HG02588 (cell line): Measurements from ENCODE around the gene NDUFAF5.
"Not testable (repeated sequence)": the region's sequence is repeated elsewhere in the genome, so short reads cannot be mapped to it uniquely, and the experiment has no call there.

Experiments
- ATAC-seq: cut with Tn5 transposase; IDR thresholded peaks from one replicate; pipeline ENCODE4 v1.9.1; 2021; ENCODE audit warnings: mild to moderate bottlenecking, moderate library complexity; ENCODE audit not compliant: unreplicated experiment

The NDUFAF5 gene, protein sequence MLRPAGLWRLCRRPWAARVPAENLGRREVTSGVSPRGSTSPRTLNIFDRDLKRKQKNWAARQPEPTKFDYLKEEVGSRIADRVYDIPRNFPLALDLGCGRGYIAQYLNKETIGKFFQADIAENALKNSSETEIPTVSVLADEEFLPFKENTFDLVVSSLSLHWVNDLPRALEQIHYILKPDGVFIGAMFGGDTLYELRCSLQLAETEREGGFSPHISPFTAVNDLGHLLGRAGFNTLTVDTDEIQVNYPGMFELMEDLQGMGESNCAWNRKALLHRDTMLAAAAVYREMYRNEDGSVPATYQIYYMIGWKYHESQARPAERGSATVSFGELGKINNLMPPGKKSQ

GRCh38 chr20:13784893-13785715 is at the start of gene NDUFAF5, which contains the start of gene ESF1:
Gene NDUFAF5 (plus strand): TSS chr20:13785028. CDS start chr20:13785069, 41 bp downstream.
Gene ESF1 (minus strand): TSS chr20:13784919. CDS start chr20:13783140, 1,779 bp downstream.
- ATAC-seq = peak; percentile 97

GRCh38 chr20:13735826-13736225 is 49.0 kb upstream of the NDUFAF5 start:
- no peak for ATAC-seq

DNA sequence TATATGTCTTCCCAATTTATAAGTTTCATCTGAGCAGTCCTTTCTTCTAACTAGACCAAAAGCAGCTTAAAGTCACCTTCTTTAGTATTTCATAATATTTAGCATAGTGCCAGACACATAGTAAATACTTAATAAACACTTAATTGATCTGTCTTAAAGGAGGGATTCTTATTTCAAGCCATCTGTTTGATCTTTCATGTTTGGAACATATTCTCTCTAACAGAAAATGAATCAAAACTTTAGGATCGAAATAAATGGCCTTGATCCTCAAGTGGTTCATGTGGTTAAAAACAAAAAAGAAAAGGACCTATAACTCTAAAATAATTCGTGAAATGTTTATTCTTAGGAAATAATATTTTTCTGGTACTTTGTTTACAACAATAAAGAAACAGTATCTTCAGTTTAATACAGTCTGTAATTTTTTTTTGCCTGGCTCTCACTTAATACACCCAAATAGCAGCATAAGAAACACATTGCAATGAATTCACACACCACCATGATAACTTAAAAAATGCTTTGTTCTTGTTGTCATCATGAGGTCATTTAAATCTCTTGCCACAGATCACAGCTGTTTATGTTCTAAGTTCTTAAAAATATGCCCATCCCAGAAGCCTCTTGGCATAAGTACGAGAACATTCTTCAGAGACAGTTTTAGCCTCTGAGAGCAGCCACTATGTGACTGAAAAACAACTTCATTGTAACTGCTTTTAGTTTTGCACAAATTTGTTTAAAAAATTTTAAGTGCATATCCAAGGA is 48.2 kb upstream of the NDUFAF5 start:
- no peak for ATAC-seq

DNA sequence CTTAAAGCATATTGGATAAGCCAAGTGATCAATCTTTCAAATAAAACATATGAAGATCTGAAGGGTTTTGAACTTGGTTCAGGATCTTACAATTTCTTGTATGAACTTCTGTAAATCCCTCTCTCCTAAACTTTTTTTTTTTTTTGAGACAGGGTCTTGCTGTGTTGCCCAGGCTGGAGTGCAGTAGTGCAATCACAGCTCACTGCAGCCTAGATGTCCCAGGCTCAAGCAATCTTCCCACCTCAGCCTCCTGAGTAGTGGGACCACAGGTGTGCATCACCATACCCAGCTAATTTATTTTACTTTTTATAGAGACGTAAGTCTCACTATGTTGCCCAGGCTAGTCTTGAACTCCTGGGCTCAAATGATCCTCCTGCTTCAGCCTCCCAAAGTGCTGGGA is 46.6 kb upstream of the NDUFAF5 start:
- ATAC-seq = not testable (repeated sequence)

GRCh38 chr20:13739731-13740649 is 44.8 kb upstream of the NDUFAF5 start:
- ATAC-seq = no peak

DNA sequence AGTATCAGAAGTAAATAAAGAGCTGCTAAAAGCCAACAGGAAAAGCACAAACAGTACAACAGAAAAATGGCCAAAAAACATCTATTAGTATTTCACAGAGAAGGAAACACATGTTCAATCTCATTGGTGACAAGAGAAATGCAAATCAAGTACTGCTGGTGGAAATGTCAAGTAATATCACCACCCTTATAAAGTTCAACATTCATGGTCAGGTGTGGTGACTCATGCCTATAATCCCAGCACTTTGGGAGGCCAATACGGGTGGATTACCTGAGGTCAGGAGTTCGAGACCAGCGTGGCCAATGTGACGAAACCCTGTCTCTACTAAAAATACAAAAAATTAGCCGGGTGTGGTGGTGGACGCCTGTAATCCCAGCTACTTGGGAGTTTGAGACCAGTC is 42.9 kb upstream of the NDUFAF5 start:
- no peak for ATAC-seq

- ATAC-seq = no peak
Measured at GRCh38 chr20:13744352-13744751, 40.5 kb upstream of the NDUFAF5 start.

GRCh38 chr20:13745784-13746183 is 39.0 kb upstream of the NDUFAF5 start:
- no peak for ATAC-seq

DNA sequence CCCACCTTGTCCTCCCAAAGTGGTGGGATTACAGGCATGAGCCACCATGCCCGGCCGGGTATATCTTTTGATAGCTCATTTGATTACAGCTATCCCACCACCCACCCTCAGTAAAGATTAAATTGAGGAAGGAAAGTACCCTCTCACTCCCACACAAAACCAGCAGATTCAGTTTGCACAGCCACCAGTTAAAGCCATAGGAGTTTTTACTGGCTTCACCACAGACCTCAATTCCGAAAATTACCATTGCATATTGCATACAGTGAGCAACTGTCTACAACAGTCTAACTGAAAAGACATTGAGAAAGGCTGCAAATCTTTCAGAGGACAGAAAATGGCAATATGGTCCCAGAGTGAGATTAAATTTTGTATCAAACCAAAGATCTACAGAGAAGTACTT is 35.0 kb upstream of the NDUFAF5 start:
- ATAC-seq = no peak

- no peak for ATAC-seq
Measured at GRCh38 chr20:13753436-13754036, 31.3 kb upstream of the NDUFAF5 start.

DNA sequence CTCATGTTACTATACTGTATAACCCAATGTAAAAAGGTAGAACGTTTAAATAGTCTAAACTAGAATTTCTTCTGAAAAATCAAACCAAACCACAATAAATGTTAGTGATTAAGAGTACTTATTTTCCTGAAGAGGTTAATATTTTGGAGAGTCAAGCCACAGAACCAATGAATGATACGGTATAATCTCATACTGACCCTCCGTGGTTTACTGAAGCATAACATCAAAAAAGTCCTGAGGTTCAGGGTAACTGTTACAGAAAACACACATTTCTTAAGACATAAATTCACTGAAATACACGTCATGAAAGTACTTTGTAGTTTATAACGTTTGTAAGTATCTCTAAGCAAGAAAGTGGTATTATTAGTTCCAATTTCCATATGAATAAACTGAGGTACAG is 29.0 kb upstream of the NDUFAF5 start:
- ATAC-seq = no peak

- ATAC-seq = no peak
Measured at GRCh38 chr20:13756551-13756950, 28.3 kb upstream of the NDUFAF5 start.

GRCh38 chr20:13758884-13759283 is 25.9 kb upstream of the NDUFAF5 start:
- ATAC-seq = no peak

GRCh38 chr20:13760451-13760946 is 24.3 kb upstream of the NDUFAF5 start:
- ATAC-seq = not testable (repeated sequence)

- ATAC-seq = no peak
Measured at GRCh38 chr20:13765299-13765698, 19.5 kb upstream of the NDUFAF5 start.

GRCh38 chr20:13765868-13766416 is 18.9 kb upstream of the NDUFAF5 start:
- ATAC-seq = no peak

- no peak for ATAC-seq
Measured at GRCh38 chr20:13770141-13770540, 14.7 kb upstream of the NDUFAF5 start.

- no peak for ATAC-seq
Measured at GRCh38 chr20:13771853-13772453, 12.9 kb upstream of the NDUFAF5 start.

DNA sequence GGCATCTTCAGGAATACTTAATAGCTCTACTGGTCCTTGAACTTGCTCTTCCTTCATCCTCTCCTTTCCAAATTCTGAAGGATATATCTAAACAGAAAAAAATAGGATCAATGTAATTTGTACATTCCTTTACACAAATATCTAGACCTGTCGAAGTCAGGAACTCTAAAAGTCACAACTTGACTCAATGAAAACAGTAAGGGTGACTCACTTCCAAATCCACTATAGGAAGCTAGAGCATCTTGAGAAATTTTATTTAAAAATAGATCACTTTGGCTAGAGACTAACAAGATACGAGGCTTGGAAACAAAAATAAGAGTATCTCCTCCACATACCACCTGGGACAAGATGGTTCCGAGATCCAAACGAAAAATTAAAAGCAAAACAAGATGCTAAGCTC is 12.3 kb upstream of the NDUFAF5 start:
- no peak for ATAC-seq
